Activated CD8-positive, alpha-beta memory T cell treated with anti-CD3 and anti-CD28 coated beads, Interleukin-2, amount 50 U/mL, for 1 hour (primary cell): ENCODE measurements around the gene PANK4.
"Not testable (repeated sequence)": the region's sequence is repeated elsewhere in the genome, so short reads cannot be mapped to it uniquely, and the experiment has no call there.

Experiments used
- DNase-seq: peaks from one replicate; pipeline ENCODE4 v3.0.0-alpha.2; 2020; ENCODE audit errors: extremely low read depth

The PANK4 gene

DNA sequence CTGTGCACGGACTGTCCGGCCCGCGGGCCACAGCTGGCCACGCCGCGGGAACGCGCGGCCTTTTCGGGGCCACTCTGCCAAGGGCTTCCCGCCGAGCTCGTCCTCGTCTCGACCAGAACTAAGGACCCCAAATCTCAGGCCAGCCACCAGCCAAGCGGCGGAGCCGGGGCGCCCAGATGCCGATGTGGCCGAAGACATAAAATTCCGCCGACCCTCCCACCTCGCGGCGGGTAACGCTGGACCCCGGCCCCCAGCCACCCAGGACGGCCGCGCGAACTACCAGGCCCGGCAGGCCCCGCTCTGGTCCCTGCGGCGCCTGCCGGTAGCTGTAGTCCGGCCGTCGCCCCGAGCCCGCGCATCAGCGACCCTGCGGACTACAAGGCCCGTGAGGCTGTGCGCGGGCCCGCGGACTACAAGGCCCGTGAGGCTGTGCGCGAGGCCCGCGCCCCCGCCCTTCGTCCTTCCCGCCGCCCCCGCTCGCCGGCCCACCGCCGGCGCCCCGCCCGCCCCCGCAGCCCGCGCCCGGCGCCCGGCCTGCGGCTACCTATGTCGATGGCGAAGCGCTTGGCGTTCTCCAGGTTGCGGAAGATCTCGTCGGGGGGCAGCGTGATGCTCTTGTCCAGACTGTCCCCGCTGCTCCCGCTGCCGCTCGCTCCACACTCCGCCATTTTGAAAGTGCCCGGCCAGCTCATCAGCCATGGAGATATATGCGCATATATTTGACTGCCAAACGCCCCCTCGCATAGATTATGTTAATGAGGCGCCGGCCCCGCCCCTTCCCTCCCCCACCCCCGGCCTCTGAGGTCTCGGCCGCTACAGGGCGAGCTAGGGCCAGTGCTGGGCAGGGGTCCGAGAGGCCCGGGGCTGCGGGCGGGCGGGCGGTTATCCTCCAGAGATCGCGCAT, at the start of gene PANK4:
TSS of gene PANK4 (minus strand) at position 677 of the 904 bp plus-strand sequence. CDS start at position 668, 9 bp downstream.
- DNase-seq: peak; percentile 61

DNA sequence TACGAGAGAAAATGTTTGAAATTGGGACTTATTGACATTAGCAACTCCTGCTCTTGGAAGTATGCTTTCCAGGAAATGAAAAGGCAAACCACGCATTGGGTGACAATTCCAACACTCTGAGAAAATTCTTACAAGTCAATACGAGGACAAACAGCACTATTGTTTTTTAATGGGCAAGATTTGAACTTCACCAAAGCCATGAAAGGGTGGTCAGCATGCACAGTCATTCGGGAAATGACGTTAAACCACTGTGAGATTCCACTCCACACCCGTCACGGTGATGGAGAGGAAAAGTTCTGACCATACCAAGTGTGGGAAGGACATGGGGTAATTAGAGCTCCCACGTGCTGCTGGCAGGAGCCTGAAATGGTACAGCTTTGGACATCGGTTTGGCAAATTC, 48.0 kb upstream of the PANK4 start:
- DNase-seq: no peak

DNA sequence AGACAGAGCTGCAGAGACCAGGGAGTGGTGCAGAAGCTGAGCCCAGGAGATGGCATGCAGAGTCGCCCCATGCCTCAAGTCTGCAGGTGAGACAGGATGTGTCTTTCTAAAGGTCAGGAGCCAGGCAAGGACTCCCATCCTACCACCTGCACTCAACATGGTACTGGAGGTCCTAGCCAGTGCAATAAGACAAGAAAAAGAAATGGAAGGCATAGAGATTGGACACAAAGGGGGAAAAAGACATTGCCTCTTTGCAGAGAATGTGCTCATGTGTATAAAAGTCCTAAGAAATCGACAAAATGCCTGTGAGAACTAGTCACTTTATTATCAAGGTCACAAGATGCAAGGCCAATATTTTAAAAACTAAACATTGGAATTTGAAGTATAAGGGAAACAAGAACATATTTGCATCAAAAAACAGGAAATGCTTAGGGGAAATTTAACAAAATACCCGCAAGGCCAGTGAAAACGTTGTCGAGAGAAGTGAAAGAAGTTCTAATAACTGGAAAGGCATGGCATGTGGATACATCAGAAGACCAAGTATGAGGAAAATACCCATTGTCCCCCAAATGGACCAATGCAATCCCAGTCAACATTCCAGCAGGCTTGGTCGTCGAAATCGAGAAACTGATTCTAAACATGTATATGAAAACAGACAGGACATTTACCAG, 47.0 kb upstream of the PANK4 start:
- no peak for DNase-seq

DNA sequence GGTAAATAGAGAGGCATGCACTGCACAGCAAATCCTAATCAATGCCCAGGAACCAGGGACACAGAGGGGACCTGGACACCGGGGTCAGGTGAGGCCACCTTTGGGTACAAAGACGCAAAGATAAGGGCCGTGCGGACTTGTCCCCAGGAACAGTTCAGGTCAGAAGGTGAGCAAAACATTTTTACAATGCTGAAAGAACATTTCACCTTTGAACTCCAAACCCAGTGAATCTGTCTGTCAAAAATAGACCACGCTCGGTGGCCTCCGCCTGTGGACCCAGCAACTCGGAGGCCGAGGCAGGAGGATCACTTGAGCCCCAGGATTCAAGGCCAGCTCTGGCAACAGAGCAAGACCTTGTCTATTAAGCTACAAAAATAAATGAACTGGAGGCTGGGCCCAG, 45.0 kb upstream of the PANK4 start:
- no peak for DNase-seq

DNA sequence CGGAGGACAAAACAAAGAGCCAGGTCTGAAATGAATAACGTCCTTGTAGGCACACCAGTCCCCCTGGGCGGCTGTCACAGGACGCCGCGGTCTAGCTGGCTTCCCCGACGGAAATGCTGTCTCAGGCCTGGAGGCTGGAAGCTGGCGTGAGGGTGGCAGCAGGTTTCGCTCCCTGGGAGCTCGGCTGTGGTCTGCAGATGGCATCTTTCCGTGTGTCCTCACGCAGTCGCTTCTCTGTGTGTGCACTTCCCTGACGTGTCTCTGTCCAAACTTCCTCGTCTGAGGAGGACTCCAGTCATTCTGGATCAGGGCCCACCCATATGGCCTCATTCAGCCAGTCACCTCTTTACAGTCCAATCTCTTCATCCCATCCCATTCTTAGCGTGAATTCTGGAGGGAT, 43.9 kb upstream of the PANK4 start:
- DNase-seq: no peak

DNA sequence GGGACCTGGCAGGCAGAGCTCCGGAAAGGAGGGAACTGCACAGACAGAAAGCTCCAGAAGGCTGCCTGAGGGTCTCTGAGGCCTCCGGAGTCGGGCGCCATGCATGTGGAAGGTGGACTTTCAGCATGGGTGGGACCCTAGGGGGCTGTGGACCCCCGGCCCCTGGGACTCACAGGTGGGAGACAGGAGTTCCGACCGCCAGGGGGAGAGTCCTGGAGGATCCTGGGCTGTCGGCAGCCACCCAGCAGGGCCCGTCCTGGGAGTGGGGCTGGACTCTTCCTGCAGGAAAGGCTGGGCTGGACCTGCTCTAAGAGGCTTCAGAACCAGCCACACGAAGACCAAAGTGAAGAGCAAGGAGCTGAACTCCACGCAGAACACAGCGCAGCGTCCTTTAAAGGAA, 43.3 kb upstream of the PANK4 start:
- DNase-seq: not testable (repeated sequence)

DNA sequence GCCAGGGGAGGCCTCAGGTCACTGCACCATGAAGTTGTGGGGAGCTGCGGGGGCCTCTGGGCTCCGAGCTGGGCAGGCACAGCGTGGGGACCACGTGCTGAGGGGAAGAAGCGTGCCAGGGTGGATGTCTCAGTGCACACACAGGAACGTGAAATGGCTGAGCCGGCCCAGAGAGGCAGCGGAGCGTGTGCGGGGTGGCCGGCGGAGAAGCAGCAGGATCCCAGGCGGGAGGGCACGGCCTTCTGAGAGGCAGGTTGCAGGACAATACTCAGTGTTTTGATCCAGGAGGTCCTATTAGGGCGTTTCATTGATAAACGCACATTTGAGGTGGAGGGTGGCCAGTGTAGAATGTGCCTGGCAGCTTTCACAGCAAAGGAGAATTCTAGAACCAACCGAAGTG, 42.7 kb upstream of the PANK4 start:
- no peak for DNase-seq

DNA sequence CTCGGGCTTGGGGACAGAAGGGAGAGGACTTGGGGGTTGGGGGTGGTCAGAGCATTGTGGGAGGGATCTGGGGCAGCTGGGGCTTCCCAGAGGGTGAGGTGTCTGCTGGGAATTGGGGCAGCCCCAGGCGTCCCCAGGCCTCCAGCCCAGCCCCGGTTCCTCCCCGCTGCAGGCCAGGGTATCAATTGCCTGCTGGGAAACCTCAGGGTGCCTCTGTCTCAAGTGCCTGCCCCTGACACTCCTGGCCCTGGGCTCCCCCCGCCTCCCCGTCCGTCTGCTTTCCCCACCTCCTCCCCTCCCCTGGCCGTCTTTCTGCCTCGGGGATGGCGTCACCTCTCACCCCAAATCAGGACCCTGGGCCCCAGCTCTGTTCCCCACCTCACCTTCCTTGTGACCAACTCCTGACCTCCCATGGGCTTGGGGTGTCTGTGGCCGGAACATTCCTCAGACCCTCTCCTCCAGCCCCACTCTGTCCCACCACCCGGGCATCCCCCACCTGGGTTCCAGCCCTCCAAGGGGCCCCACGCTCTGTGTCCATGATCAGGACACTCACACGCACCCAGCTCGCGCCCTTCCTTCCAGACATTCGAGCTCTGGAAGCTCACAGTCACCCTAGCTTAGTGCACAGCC, 41.9 kb upstream of the PANK4 start:
- DNase-seq: not testable (repeated sequence)

DNA sequence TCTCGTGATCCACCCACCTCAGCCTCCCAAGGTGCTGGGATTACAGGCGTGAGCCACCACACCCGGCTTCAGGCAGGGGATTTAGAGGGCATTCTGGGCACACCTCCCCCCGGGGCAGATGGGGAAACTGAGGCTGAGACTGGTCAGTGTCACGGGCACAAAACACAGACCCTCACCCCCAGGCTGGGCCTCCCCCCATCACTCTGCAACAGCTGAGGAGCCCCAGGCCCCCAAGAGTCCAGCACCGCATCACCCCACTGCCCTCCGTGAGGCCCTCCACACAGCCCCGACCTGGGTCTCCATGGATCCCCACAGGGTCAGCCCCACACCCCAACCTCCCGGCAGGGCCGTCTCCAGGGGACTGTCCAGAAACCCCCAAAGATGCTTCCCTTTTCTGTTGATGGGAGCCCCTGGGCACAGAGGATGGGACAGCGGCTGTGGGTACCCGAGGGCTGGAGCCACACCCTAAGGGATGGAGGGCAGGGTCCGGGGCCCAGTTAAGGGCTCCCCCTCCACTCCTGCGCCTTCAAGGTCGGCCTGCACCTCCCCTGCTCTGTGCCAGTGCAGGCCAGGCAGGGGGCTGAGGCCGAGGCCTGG, 40.8 kb upstream of the PANK4 start:
- DNase-seq: no peak

DNA sequence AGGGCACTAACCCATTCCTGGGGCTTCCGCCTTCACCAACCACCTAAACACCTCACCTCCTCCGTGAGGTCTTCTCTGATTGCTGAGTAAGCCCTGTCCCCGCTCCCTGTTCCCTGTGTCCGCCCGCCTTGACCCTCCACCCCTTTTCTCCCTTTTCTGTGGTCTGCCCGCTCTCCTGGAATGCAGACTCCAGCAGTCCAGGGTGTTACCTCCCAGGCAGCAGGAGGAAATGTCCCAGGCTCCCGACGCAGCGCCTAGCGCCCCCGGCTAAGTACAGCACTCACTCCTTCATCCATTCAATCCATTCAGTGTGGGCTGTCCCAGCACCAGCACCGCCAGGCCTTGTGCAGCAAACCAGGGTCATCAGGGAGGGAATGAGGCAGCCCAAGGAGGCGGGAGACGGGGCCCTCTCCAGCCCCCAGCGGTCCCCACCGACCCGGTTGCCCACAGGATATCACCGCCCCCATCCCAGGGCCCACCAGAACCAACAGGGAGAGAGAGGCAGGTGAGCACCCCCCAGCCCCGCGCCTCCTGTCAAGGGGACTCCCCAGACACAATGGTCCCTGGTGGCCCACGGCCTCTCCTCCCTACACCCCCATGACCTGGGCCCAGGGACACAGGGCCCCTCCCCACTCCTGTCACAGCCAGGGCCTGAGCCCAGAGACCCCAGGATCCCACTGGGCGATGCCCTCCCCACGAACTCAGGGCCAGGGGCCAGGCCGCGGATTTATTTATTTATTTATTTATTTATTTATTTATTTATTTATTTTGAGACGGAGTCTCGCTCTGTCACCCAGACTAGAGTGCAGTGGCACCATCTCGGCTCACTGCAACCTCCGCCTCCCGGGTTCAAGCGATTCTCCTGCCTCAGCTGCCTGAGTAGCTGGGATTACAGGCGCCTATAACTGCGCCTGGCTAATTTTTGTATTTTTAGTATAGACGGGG, 40.0 kb upstream of the PANK4 start:
- DNase-seq: no peak

DNA sequence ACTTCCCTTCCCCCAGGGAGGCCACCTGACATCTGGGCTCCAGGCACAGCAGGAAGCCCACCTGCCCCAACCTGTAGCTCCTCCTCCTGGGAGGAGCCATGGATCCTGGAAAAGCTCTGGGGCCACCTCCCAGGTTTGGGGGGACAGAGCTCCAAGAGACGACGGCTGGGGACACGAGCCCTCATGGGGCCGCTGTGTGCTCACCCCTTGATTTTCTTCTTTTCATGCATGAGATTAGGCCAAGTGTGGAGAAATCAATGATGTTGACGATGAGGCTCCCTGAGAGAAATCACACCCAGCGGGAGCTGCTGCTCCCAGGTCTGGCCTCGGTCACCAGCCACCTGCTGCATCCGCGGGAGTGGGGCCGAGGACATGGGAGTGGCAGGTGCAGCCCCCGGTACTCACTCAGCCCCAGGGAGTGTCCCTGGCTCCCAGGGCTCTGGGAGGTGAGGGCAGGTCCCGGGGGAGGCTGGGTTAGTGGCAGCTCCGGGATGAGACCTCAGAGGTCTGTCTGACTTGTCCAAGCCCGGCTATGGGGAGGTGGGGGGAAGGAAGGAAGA, 38.5 kb upstream of the PANK4 start:
- no peak for DNase-seq

DNA sequence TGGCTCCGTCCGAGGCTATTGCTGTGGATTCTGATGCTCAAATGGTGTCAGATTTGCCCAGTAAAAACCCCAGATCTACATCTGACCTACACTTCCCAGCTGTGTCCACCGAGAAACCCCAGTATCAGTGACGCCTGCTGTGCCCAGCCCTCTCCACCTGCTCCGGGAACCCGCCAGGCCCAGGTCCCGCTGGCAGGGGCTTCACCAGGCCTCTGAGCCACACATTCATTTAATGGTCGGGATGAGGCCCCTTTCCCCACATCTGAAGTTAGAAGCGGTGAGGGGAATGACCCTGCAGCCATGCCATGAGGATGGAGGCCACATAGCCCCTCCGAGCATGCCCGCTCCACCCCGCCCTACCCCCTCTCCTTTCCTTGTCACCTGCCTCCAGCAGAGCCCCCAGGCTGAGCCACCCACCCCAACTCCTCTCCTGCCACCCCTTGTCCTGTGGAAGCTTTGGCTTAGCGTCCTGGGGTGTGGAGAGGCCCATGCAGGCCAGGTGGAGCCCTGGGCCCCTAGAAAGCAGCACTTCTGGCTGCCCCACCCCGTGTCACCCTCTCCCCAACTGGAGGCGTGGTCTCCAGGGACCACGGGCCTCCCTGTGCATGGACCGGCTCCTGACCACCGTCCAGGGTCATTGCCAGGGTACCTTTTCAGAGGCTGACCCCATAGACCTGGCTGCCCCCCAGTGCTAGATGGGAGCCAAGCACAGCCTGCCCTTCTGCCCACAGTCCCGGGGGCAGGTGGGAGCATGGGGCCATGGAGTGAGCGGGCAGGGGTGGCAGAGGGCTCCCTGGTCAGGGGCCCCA, 37.8 kb upstream of the PANK4 start:
- DNase-seq: no peak

DNA sequence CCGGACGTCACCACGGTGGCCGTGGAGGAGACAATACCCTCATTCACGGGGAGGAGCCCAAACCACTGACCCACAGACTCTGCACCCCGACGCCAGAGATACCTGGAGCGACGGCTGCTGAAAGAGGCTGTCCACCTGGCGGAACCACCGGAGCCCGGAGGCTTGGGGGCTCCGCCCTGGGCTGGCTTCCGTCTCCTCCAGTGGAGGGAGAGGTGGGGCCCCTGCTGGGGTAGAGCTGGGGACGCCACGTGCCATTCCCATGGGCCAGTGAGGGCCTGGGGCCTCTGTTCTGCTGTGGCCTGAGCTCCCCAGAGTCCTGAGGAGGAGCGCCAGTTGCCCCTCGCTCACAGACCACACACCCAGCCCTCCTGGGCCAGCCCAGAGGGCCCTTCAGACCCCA, 36.8 kb upstream of the PANK4 start:
- no peak for DNase-seq

DNA sequence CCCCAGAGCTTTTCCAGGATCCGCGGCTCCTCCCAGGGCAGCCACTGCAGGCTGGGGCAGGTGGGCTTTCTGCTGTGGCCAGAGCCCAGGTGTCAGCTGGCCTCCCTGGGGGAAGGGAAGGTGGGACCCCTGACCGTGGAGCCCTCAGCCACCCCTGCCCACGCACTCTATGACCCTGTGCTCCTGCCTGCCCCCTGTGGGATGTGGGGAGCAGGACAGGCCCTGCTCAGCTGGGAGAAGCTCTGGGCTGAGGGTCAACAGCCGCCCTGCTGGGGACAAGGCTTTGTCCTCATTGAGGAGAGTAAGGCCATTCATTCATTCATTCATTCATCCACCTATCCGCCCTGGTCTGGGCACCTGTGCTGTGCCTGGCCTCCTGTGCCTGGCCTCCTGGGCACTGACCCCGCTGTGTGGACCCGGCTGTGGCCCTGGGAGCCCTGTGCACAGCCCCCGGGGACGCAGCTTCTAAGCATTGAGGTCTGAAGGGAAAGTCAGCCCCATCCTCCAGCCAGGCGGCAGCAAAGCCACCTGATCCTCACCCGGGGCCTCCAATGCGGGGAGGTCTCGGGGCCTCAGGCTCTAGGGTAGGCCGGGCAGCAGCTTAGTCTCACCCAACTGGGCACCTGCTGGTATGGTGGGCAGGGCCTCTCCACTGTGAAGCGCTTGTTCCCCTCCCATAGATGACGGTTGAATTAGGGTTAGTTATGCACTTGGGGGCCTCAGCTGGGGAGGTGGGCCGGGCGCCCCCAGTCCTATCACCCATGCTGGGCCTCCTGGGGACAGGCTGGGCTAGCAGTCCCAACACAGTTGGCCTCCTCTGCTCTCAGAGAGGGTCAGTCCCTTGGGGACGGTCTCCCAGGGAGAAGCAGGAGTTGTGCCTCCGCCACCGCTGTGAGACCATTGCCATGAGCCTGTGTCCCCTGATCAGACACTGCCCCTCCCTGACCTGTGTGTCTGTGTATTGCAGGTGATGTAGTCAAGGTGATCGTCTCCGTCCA, 35.8 kb upstream of the PANK4 start:
- DNase-seq: no peak

DNA sequence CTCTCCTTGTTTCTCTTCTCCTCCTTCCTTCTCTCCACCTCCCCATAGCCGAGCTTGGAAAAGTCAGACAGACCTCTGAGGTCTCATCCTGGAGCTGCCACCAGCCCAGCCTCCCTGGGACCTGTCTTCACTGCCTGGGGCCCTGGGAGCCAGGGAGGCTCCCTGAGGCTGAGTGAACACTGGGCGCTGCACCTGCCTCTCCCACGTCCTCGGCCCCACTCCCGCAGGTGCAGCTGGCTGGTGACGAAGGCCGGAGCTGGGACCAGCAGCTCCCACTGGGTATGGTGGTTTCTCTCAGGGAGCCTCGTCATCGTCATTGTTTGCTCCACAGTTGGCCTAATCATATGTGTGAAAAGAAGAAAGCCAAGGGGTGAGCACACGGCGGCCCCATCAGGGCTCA, 35.0 kb upstream of the PANK4 start:
- no peak for DNase-seq

DNA sequence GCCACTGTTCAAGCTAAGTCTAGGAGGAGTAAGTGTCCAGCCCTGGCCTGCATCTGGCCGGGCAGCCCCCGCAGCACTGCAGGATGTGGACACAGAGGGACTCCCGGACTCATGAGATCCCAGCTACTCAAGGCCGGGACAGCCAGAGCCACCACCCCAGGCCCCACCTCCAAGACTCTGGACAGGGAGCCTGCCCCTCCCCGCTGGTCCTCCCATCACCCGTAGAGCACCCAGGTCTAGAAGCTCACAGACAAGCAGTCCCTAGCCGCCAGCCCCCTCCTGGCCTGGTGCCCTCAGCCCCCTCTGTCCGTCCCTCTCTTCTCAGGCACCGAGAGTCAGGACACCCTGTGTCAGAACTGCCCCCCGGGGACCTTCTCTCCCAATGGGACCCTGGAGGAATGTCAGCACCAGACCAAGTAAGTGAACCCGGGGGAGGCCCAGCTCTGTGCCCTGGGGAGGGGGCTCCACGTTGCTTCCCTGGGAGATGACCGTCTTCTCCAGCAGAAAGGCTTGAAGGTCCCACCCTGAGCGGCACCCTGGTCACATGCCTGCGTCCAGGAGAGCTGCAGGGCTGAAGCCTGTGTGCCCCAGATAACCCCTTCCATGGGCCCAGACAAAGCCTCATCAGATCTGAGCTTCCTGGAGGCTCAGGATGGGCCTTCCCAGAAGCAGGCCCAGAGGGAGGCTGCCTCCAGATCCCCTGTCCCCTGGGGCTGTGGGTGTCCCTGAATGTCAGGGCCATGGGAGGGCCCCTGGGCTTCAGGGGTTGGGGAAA, 34.1 kb upstream of the PANK4 start:
- no peak for DNase-seq

DNA sequence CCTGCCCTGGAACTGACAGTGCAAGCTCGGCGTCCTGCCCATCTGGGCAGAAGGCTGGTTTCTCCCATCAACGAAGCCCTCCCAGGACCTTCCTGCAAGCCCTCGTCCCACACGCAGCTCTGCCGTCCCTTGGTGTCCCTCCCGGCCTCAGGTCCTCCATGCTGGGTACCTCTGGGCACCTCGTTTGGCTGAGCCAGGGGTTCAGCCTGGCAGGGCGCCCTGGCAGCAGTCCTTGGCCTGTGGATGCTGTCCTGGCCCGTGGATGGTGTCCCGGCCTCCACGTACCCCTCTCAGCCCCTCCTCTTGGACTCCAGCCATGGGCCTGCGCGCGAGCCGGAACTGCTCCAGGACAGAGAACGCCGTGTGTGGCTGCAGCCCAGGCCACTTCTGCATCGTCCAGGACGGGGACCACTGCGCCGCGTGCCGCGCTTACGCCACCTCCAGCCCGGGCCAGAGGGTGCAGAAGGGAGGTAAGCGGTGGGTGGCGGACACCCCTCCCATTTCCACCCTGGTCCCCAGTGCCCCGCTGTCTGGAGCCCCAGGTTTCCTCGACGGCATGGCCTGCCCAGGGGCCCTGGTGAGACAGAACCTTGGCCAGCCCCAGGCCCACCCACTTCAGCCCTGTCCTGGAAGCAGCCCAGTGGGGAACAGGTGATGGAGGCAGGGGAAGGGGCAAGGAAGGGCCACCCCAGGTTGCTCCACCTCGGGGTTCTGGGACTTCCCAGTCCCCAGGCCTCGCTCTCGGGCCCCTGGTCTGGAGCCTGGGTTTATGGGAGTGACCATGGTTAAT, 33.3 kb upstream of the PANK4 start:
- DNase-seq: no peak
